ENCODE measurements around the gene TBCCD1.

TBCCD1 gene

GRCh38 chr3:186544281-186544680, 22.9 kb downstream of the TBCCD1 start, which contains the start of gene CRYGS:
Gene CRYGS (minus strand): TSS chr3:186544380. CDS start chr3:186544326, 54 bp downstream.
- Histone ChIP-seq H3K9me3 (no peaks in the 10 kb centered on the region), H3K4me3 (no peak within 1 kb of the TSS), H3K27ac (no peak within 1 kb of the TSS), H3K27me3 (no peaks in the 10 kb centered on the region), H3K4me1 (peaks cover 0 to 5% (median 0%) of the 10 kb centered on the region in 4 donors), H3K36me3 (peaks cover 8 to 26% (median 18%) of the 10 kb centered on the region in 3 donors)
- DNase-seq = no peak
- TF ChIP-seq CTCF (IDR thresholded peaks at IDR 0.05) = no peak
- intact Hi-C loops (cut with DNase I; ENCODE audit: low total_unique reads) = loop anchor here (10.0 kb wide), 1 partner anchor 559 kb away; no protein-coding TSS in a partner anchor

GRCh38 chr3:186540835-186541226, 26.3 kb downstream of the TBCCD1 start:
- Histone ChIP-seq H3K36me3 (peaks cover 0 to 17% (median 4%) of the 10 kb centered on the region in 3 donors), H3K4me1 (peaks cover 0 to 12% (median 0%) of the 10 kb centered on the region in 4 donors), H3K4me3 (no peak overlapping the region), H3K27ac (no peak overlapping the region), H3K9me3 (no peaks in the 10 kb centered on the region), H3K27me3 (no peaks in the 10 kb centered on the region)
- no peak for DNase-seq
- no peak for TF ChIP-seq CTCF (IDR thresholded peaks at IDR 0.05)
- intact Hi-C loops (cut with DNase I; ENCODE audit: low total_unique reads) = loop anchor here (10.0 kb wide), 1 partner anchor 556 kb away; no protein-coding TSS in a partner anchor

GRCh38 chr3:186540221-186540834, 26.8 kb downstream of the TBCCD1 start:
- Histone ChIP-seq H3K4me3 (peak overlapping the region; percentile 14 to 23), H3K36me3 (peaks cover 0 to 17% (median 0%) of the 10 kb centered on the region in 3 donors), H3K27ac (no peak overlapping the region), H3K9me3 (no peaks in the 10 kb centered on the region), H3K27me3 (no peaks in the 10 kb centered on the region), H3K4me1 (peaks cover 0 to 12% (median 0%) of the 10 kb centered on the region in 4 donors)
- intact Hi-C loops (cut with DNase I; ENCODE audit: low total_unique reads) = loop anchor here (10.0 kb wide), 1 partner anchor 556 kb away; no protein-coding TSS in a partner anchor
- DNase-seq = peak; percentile 64 to 76
- TF ChIP-seq CTCF (IDR thresholded peaks at IDR 0.05) = peak; percentile 68 to 81

DNA sequence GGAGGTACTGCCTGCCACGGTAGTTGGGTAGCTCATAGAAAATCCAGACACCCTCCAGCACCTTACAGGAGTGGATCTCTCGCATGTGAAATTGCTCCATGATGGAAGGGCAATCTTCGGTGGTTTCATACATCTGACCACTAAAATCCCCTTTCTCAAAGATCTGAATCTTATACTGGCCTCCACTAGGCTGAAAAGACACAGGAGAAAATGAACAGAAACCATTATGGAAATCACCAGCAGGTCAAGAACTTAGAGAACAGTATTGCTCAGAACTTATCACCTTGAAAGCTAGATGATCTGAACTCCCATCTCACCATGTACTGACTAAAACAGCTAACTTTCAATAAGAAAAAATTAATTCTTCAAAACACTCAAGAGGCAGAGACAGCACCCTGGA, 28.4 kb downstream of the TBCCD1 start:
- intact Hi-C loops (cut with DNase I; ENCODE audit: low total_unique reads) = loop anchor here (2.0 kb wide), 1 partner anchor 278 kb away; no protein-coding TSS in a partner anchor
- H3K27me3 ChIP-seq = no peaks in the 10 kb centered on the region
- TF ChIP-seq CTCF (IDR thresholded peaks at IDR 0.05) = no peak

GRCh38 chr3:186536883-186537844, 30.0 kb downstream of the TBCCD1 start:
- H3K27ac ChIP-seq = no peak overlapping the region
- H3K4me3 ChIP-seq = no peak overlapping the region
- no peak for DNase-seq
- H3K27me3 ChIP-seq = no peaks in the 10 kb centered on the region
- no peak for TF ChIP-seq CTCF (IDR thresholded peaks at IDR 0.05)
- H3K9me3 ChIP-seq = no peaks in the 10 kb centered on the region
- intact Hi-C loops (cut with DNase I; ENCODE audit: low total_unique reads) = no loop called here
- H3K4me1 ChIP-seq = peaks cover 0 to 12% (median 0%) of the 10 kb centered on the region in 4 donors
- peaks cover 0 to 6% (median 0%) of the 10 kb centered on the region in 3 donors for H3K36me3 ChIP-seq

More for the DNA sequence above, 28.4 kb downstream of the TBCCD1 start:
- DNase-seq = no peak
- Histone ChIP-seq H3K36me3 (peaks cover 0 to 7% (median 0%) of the 10 kb centered on the region in 3 donors), H3K4me1 (peaks cover 0 to 12% (median 0%) of the 10 kb centered on the region in 4 donors), H3K9me3 (no peaks in the 10 kb centered on the region), H3K27ac (no peak overlapping the region), H3K4me3 (no peak overlapping the region)
